Sigmoid colon (tissue), 4 donors: Measurements from ENCODE around the gene PIGQ.

Experiments used
- EP300 ChIP-seq, 4 donors: sonication (generic); formaldehyde crosslinking; IDR thresholded peaks; one replicate each; pipeline ENCODE4 v1.6.1; 2017; ENCODE audit warnings: antibody characterized with exemption in 4 of 4
- POLR2A ChIP-seq, 2 donors: fragments of 450-650 bp; IDR thresholded peaks; one replicate each; pipeline ENCODE4 v1.6.1; 2016; ENCODE audit warnings: antibody characterized with exemption in 2 of 2, mild to moderate bottlenecking in 2 of 2, moderate library complexity in 2 of 2
- POLR2AphosphoS5 ChIP-seq, 4 donors: sonication (generic); formaldehyde crosslinking; IDR thresholded peaks; one replicate each; pipeline ENCODE4 v1.6.1; 2017; ENCODE audit warnings: antibody characterized with exemption in 4 of 4
- TF ChIP-seq, protein P1 (sequence below), 4 experiments: fragments of 450-650 bp in 3 of 4; fragments of 200-600 bp in 1 of 4; IDR thresholded peaks; one replicate each; pipeline ENCODE4 v1.5.1; 2016 to 2019; ENCODE audit warnings: antibody characterized with exemption in 4 of 4, mild to moderate bottlenecking in 3 of 4, moderate library complexity in 2 of 4

DNA sequence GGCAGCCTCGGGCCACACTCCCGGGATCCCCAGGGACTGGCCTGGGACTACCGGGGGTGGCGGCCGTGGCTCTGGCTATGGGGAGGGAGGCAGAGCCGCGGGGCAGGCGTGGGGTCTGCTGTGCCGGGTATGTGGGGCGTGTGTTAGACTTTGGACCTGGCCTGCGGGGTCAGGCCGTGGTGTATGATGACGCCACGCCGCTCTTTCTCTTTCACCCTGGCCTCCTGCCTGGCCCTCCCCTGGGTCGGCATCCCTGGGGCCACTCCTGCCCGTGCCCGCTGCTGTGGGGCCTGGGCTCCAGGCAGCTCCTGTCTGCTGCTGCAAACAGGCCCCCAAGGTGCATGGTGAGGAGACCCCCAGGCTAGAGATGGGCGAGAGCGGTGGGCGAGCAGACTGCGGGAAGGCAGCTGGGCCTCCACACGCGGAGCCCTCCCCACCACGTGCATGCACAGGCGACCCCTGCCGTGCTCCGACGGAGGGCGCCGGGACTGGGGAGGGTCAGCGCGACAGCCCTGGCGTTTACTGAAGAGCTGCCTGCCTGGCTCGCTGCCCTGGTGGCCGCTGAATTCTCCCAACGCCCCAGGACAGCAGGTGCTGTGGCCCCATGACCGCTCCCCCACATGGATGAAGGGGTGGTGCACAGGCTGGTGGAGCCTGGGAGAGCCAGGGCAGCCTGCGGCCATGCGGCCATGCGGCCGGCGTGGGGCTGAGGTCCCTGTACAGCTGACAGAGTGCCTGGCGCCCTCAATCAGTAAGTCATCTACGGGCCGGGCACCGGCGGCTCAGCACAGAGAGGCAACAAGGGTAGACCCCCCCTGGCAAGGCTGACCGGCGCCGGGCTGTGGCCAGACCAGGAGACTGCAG, 26.2 kb upstream of the PIGQ start:
- TF ChIP-seq POLR2A (IDR thresholded peaks at IDR 0.05) (no peak), EP300 (IDR thresholded peaks at IDR 0.05) (no peak), POLR2AphosphoS5 (IDR thresholded peaks at IDR 0.05) (no peak)
- TF ChIP-seq, protein P1, sequence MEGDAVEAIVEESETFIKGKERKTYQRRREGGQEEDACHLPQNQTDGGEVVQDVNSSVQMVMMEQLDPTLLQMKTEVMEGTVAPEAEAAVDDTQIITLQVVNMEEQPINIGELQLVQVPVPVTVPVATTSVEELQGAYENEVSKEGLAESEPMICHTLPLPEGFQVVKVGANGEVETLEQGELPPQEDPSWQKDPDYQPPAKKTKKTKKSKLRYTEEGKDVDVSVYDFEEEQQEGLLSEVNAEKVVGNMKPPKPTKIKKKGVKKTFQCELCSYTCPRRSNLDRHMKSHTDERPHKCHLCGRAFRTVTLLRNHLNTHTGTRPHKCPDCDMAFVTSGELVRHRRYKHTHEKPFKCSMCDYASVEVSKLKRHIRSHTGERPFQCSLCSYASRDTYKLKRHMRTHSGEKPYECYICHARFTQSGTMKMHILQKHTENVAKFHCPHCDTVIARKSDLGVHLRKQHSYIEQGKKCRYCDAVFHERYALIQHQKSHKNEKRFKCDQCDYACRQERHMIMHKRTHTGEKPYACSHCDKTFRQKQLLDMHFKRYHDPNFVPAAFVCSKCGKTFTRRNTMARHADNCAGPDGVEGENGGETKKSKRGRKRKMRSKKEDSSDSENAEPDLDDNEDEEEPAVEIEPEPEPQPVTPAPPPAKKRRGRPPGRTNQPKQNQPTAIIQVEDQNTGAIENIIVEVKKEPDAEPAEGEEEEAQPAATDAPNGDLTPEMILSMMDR (IDR thresholded peaks at IDR 0.05), result no peak
